ENCODE data around the gene PTPRA.

- TF ChIP-seq POLR2A (IDR thresholded peaks at IDR 0.05) (no peak), CTCF (IDR thresholded peaks at IDR 0.05) (no peak)
These were observed 7.4 kb downstream of the PTPRA start for GRCh38 chr20:2880650-2881049.

Data from adrenal gland (tissue), 5 donors.